ENCODE results near the gene SEC23IP. TPM values are rescaled to one million over a fixed set of nuclear protein-coding genes. Genes with fewer than 3 reads are reported as not detected.

Gene SEC23IP
- total RNA-seq, 1 donor, result 51.2 TPM

GRCh38 chr10:119970963-119971362, 78.4 kb downstream of the SEC23IP start:
- H3K4me3 ChIP-seq (ENCODE audit: low read depth, low read length), result no peak overlapping the region
- no peak for DNase-seq (ENCODE audit: low read depth)
- TF ChIP-seq CTCF (IDR thresholded peaks at IDR 0.05; ENCODE audit: insufficient read depth, low read length), result no peak

- DNase-seq (ENCODE audit: low read depth), result peak; percentile 5
- TF ChIP-seq CTCF (IDR thresholded peaks at IDR 0.05; ENCODE audit: insufficient read depth, low read length), result no peak
- no peak overlapping the region for H3K4me3 ChIP-seq (ENCODE audit: low read depth, low read length)
Measured at GRCh38 chr10:119973281-119973680, 80.8 kb downstream of the SEC23IP start.

GRCh38 chr10:119976421-119976820, 83.9 kb downstream of the SEC23IP start:
- no peak overlapping the region for H3K4me3 ChIP-seq (ENCODE audit: low read depth, low read length)
- no peak for TF ChIP-seq CTCF (IDR thresholded peaks at IDR 0.05; ENCODE audit: insufficient read depth, low read length)
- no peak for DNase-seq (ENCODE audit: low read depth)

GRCh38 chr10:119980956-119981750, 88.6 kb downstream of the SEC23IP start:
- no peak for TF ChIP-seq CTCF (IDR thresholded peaks at IDR 0.05; ENCODE audit: insufficient read depth, low read length)
- no peak overlapping the region for H3K4me3 ChIP-seq (ENCODE audit: low read depth, low read length)
- no peak for DNase-seq (ENCODE audit: low read depth)

GRCh38 chr10:119981826-119982225, 89.3 kb downstream of the SEC23IP start:
- no peak for DNase-seq (ENCODE audit: low read depth)
- no peak overlapping the region for H3K4me3 ChIP-seq (ENCODE audit: low read depth, low read length)
- no peak for TF ChIP-seq CTCF (IDR thresholded peaks at IDR 0.05; ENCODE audit: insufficient read depth, low read length)

GRCh38 chr10:119988333-119988732, 95.8 kb downstream of the SEC23IP start:
- H3K4me3 ChIP-seq (ENCODE audit: low read depth, low read length), result no peak overlapping the region
- TF ChIP-seq CTCF (IDR thresholded peaks at IDR 0.05; ENCODE audit: insufficient read depth, low read length), result no peak
- no peak for DNase-seq (ENCODE audit: low read depth)

GRCh38 chr10:119989966-119990365, 97.4 kb downstream of the SEC23IP start:
- TF ChIP-seq CTCF (IDR thresholded peaks at IDR 0.05; ENCODE audit: insufficient read depth, low read length), result no peak
- no peak overlapping the region for H3K4me3 ChIP-seq (ENCODE audit: low read depth, low read length)
- no peak for DNase-seq (ENCODE audit: low read depth)

Measured in fibroblast of the aortic adventitia (primary cell).